ENCODE measurements around the gene STOX2. TPM values are rescaled to one million over a fixed set of nuclear protein-coding genes. Genes with fewer than 3 reads are reported as not detected.

STOX2 gene
- polyA plus RNA-seq, 1 of the 3 experiments (the other 2 are of a cell fraction) = 0.16 TPM

GRCh38 chr4:184028561-184029374 is 123.7 kb downstream of the STOX2 start (continued):
- no peak for TF ChIP-seq JUND (IDR thresholded peaks at IDR 0.05)

DNA sequence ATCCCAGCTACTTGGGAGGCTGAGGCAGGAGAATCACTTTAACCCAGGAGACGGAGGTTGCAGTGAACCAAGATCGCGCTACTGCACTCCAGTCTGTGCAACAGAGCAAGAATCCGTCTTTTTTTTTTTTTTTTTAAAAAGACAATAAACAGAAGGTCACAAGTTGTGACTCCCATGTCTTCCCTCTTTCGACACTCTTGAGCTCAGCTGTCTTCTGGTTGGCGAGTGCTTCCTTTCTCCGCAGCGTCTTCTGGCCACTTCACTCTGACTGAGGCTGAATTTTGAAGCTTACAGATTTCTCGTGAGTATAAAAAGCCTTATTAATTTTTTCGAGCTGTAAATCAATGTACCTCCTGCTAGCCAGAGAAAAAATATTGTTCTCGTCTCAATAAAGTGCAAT is 124.9 kb downstream of the STOX2 start:
- no peak overlapping the region for H3K27ac ChIP-seq (ENCODE audit: low read depth in 2 of 2, low read length in 1 of 2)
- 62% methylated on average over 11 of the region's 11 CpGs for WGBS (ENCODE audit: low lambda C conversion rate)
- CTCF ChIA-PET = interaction anchor here (1.0 to 1.1 kb wide), 2 partner anchors 70 to 137 kb away, joined by 3 to 4 read pairs; no protein-coding TSS in a partner anchor
- no peak overlapping the region for H3K4me2 ChIP-seq
- no peak overlapping the region for H2AFZ ChIP-seq (ENCODE audit: low read depth)
- no peaks in the 10 kb centered on the region for H3K4me1 ChIP-seq (ENCODE audit: control insufficient read depth in 1 of 2, insufficient read depth in 2 of 2, low read depth in 1 of 2, low read length in 1 of 2)
- POLR2A ChIA-PET = no interaction called here
- no peaks in the 10 kb centered on the region for H3K9me2 ChIP-seq
- H3K27me3 ChIP-seq (ENCODE audit: insufficient read depth) = no peaks in the 10 kb centered on the region
- H4K20me1 ChIP-seq (ENCODE audit: insufficient read depth) = no peaks in the 10 kb centered on the region
- no peak overlapping the region for H3K9ac ChIP-seq
- H3F3A ChIP-seq (replicated peaks; ENCODE audit: insufficient read depth) = no peaks in the 10 kb centered on the region
- TF ChIP-seq FOXM1 (IDR thresholded peaks at IDR 0.05; ENCODE audit: low read depth) (no peak), NFIC (IDR thresholded peaks at IDR 0.05; ENCODE audit: borderline replicate concordance) (no peak), EP300 (IDR thresholded peaks at IDR 0.05; ENCODE audit: borderline replicate concordance in 1 of 2, low read depth in 1 of 2, low read length in 1 of 2) (no peak), FOXJ3 (CRISPR knock-in tag; IDR thresholded peaks at IDR 0.05) (no peak), RXRA (IDR thresholded peaks at IDR 0.05; ENCODE audit: borderline replicate concordance, low read depth) (no peak), POLR2AphosphoS5 (IDR thresholded peaks at IDR 0.05; ENCODE audit: low read depth, low read length) (no peak), SIN3A (IDR thresholded peaks at IDR 0.05; ENCODE audit: borderline replicate concordance, low read depth, low read length) (no peak), EZH2phosphoT487 (IDR thresholded peaks at IDR 0.05; ENCODE audit: borderline replicate concordance, low read depth) (no peak)
- TF ChIP-seq, protein P1, sequence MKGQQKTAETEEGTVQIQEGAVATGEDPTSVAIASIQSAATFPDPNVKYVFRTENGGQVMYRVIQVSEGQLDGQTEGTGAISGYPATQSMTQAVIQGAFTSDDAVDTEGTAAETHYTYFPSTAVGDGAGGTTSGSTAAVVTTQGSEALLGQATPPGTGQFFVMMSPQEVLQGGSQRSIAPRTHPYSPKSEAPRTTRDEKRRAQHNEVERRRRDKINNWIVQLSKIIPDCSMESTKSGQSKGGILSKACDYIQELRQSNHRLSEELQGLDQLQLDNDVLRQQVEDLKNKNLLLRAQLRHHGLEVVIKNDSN (IDR thresholded peaks at IDR 0.05; ENCODE audit: borderline replicate concordance, low read depth) = no peak
- H3K36me3 ChIP-seq (replicated peaks in 1 of 2; ENCODE audit: control insufficient read depth in 1 of 2, insufficient read depth in 2 of 2, low read length in 1 of 2) = no peaks in the 10 kb centered on the region
- DNase-seq = no peak
- no peaks in the 10 kb centered on the region for H3K79me2 ChIP-seq (ENCODE audit: insufficient read depth)
- no peaks in the 10 kb centered on the region for H3K9me3 ChIP-seq
- no peak overlapping the region for H3K4me3 ChIP-seq (ENCODE audit: low read depth in 2 of 2, low read length in 1 of 2)

GRCh38 chr4:184030764-184031163 is 125.7 kb downstream of the STOX2 start:
- no peak overlapping the region for H3K4me2 ChIP-seq
- 76% methylated on average over 1 of the region's 1 CpG for WGBS (ENCODE audit: low lambda C conversion rate)
- H3K79me2 ChIP-seq (ENCODE audit: insufficient read depth) = no peaks in the 10 kb centered on the region
- H3K4me1 ChIP-seq (ENCODE audit: control insufficient read depth in 1 of 2, insufficient read depth in 2 of 2, low read depth in 1 of 2, low read length in 1 of 2) = no peaks in the 10 kb centered on the region
- TF ChIP-seq REST (IDR thresholded peaks at IDR 0.05; ENCODE audit: low read depth, low read length) (no peak), FOXM1 (IDR thresholded peaks at IDR 0.05; ENCODE audit: low read depth) (no peak), ZBTB33 (IDR thresholded peaks at IDR 0.05; ENCODE audit: borderline replicate concordance, low read depth) (no peak), ELF1 (IDR thresholded peaks at IDR 0.05) (no peak), GABPA (IDR thresholded peaks at IDR 0.05; ENCODE audit: low read depth) (no peak), POLR2AphosphoS5 (IDR thresholded peaks at IDR 0.05; ENCODE audit: low read depth, low read length) (no peak), JUND (IDR thresholded peaks at IDR 0.05) (no peak), YY1 (IDR thresholded peaks at IDR 0.05; ENCODE audit: low read depth) (no peak), MXI1 (IDR thresholded peaks at IDR 0.05; ENCODE audit: low read depth, low read length) (no peak), SMC3 (IDR thresholded peaks at IDR 0.05; ENCODE audit: low read depth, low read length) (no peak), RFX5 (IDR thresholded peaks at IDR 0.05; ENCODE audit: low read length) (no peak), EZH2phosphoT487 (IDR thresholded peaks at IDR 0.05; ENCODE audit: borderline replicate concordance, low read depth) (no peak), FOXJ3 (CRISPR knock-in tag; IDR thresholded peaks at IDR 0.05) (no peak), RXRA (IDR thresholded peaks at IDR 0.05; ENCODE audit: borderline replicate concordance, low read depth) (no peak)
- no peaks in the 10 kb centered on the region for H3F3A ChIP-seq (replicated peaks; ENCODE audit: insufficient read depth)
- H3K36me3 ChIP-seq (replicated peaks in 1 of 2; ENCODE audit: control insufficient read depth in 1 of 2, insufficient read depth in 2 of 2, low read length in 1 of 2) = no peaks in the 10 kb centered on the region
- no peak overlapping the region for H2AFZ ChIP-seq (ENCODE audit: low read depth)
- H3K9me2 ChIP-seq = no peaks in the 10 kb centered on the region
- no peak overlapping the region for H3K27ac ChIP-seq (ENCODE audit: low read depth in 2 of 2, low read length in 1 of 2)
- CTCF ChIA-PET = interaction anchor here (1.1 kb wide), 1 partner anchor 69 kb away, joined by 4 read pairs; no protein-coding TSS in a partner anchor
- H4K20me1 ChIP-seq (ENCODE audit: insufficient read depth) = no peaks in the 10 kb centered on the region
- H3K9ac ChIP-seq = no peak overlapping the region
- no peaks in the 10 kb centered on the region for H3K27me3 ChIP-seq (ENCODE audit: insufficient read depth)
- H3K4me3 ChIP-seq (ENCODE audit: low read depth in 2 of 2, low read length in 1 of 2) = no peak overlapping the region
- POLR2A ChIA-PET = no interaction called here
- no peaks in the 10 kb centered on the region for H3K9me3 ChIP-seq
- DNase-seq = no peak

Data from SK-N-SH (cell line).